ENCODE measurements around the gene LIMA1. TPM values are rescaled to one million over a fixed set of nuclear protein-coding genes. Genes with fewer than 3 reads are reported as not detected.

Gene LIMA1
- total RNA-seq, 4 donors from 2014 or later, result 7.4 to 24.5 (median 8.8) TPM

DNA sequence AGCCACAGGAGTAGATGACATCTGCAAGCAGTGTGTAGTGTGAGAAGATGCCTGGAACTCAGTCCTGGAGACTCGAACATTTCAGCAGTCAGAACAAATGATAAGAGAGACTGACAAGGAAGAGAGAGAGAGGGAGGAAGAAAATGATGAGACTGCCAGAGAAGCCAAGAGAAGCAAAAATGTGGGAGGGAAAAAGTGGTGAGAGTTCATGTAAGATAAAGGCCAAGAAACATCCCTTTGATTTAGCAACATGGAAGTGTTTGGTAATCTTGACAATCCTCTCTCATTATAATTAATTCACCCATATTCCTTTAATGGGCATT is 42.6 kb downstream of the LIMA1 start:
- in situ Hi-C loops (cut with MboI; ENCODE audit: low sequenced_read_pairs in 4 of 4) (no loop called here), intact Hi-C loops (cut with DNase I; ENCODE audit: low total_unique reads) (loop anchor here (5.0 kb wide), 1 partner anchor 128 kb away; the partner anchor contains the start of gene COX14)
- Histone ChIP-seq H3K27ac (peak overlapping the region; percentile 80 to 86 (median 82)), H3K27me3 (no peaks in the 10 kb centered on the region), H3K4me1 (peaks cover 32 to 51% of the 10 kb centered on the region in 2 donors), H3K4me3 (no peak overlapping the region), H3K9me3 (no peaks in the 10 kb centered on the region), H3K36me3 (no peaks in the 10 kb centered on the region)
- TF ChIP-seq, protein P1, sequence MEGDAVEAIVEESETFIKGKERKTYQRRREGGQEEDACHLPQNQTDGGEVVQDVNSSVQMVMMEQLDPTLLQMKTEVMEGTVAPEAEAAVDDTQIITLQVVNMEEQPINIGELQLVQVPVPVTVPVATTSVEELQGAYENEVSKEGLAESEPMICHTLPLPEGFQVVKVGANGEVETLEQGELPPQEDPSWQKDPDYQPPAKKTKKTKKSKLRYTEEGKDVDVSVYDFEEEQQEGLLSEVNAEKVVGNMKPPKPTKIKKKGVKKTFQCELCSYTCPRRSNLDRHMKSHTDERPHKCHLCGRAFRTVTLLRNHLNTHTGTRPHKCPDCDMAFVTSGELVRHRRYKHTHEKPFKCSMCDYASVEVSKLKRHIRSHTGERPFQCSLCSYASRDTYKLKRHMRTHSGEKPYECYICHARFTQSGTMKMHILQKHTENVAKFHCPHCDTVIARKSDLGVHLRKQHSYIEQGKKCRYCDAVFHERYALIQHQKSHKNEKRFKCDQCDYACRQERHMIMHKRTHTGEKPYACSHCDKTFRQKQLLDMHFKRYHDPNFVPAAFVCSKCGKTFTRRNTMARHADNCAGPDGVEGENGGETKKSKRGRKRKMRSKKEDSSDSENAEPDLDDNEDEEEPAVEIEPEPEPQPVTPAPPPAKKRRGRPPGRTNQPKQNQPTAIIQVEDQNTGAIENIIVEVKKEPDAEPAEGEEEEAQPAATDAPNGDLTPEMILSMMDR (IDR thresholded peaks at IDR 0.05 in 4 of 5, conservative IDR thresholded peaks at IDR 0.05 in 1 of 5), result no peak
- no peak for TF ChIP-seq POLR2A (IDR thresholded peaks at IDR 0.05)
- no peak for ATAC-seq
- no peak for DNase-seq

DNA sequence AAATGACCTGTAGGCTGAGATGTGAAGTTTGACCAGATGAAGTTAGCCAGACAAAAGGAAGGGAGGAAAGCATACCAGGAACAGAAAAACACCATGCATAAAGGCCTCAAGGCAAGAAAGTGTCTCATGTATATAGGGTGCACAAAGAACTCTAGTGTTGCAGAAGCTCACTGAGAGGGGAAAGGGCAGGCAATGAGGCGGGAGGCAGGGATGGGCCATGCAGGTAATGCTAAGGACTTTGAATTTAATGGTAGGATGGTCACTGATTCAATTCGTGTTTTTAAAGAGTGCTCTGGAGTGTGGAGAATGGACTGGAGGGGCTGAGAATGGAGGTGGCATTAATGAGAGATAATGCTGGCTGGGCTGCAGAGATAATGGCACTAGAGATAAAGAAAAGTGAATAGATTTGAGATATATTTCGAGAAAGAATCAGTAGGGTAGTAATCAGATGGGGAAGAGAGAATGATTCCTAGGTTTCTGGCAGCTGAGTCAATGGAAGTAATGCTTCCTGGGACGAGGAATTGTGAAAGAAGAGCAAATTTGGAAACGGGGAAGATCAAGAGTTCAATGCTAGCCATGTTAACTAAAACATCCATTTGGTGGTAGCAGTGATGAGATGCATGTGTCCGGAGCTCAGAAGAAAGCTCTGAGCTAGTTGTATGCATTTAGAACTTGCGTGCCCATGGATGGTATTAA is 43.1 kb downstream of the LIMA1 start:
- intact Hi-C loops (cut with DNase I; ENCODE audit: low total_unique reads), result loop anchor here (5.0 kb wide), 1 partner anchor 128 kb away; the partner anchor contains the start of gene COX14
- in situ Hi-C loops (cut with MboI; ENCODE audit: low sequenced_read_pairs in 4 of 4), result no loop called here

DNA sequence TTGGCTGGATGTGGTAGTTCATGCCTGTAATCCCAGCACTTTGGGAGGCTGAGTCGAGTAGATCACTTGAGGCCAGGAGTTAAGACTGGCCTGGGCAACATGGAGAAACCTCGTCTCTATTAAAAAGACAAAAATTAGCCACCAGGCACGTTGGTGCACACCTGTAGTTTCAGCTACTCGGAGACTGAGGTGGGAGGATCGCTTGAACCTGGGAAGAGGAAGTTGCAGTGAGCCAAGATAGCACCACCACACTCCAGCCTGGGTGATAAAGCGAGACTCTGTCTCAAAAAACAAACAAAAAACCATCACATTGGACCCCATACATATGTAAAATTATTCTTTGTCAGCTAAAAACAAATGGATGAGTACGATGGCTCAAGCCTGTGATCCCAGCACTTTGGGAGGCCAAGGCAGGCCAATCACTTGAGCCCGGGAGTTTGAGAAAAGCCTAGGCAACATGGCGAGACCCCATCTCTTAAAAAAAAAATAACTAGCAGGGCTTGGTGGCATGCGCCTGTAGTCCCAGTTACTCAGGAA is 43.9 kb downstream of the LIMA1 start:
- no peak for DNase-seq

More for the DNA sequence above, 43.1 kb downstream of the LIMA1 start:
- Histone ChIP-seq H3K36me3 (no peaks in the 10 kb centered on the region), H3K9me3 (no peaks in the 10 kb centered on the region), H3K4me3 (no peak overlapping the region), H3K4me1 (peaks cover 32 to 51% of the 10 kb centered on the region in 2 donors), H3K27ac (peak overlapping the region; percentile 80 to 86 (median 82)), H3K27me3 (no peaks in the 10 kb centered on the region)
- DNase-seq (no peak), ATAC-seq (no peak)
- TF ChIP-seq, protein P1 (IDR thresholded peaks at IDR 0.05 in 4 of 5, conservative IDR thresholded peaks at IDR 0.05 in 1 of 5), result no peak
- no peak for TF ChIP-seq POLR2A (IDR thresholded peaks at IDR 0.05)

DNA sequence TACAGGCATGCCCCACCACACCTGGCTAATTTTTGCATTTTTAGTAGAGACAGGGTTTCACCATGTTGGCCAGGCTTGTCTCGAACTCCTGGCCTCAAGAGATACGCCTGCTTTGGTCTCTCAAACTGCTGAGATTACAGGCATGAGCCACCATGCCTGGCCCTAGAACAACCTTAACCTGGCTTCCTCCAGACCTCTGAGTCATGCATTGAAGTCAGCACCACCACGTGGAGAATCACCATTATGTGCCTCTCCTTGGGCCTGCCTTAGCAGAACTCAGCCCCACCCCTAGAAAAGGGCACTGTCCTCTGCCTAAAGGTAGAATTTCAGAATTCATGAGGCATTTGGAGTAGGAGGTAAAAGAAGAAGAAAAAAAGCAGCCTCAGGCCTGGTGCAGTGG is 49.0 kb downstream of the LIMA1 start:
- Histone ChIP-seq H3K9me3 (no peaks in the 10 kb centered on the region), H3K27ac (no peak overlapping the region), H3K36me3 (no peaks in the 10 kb centered on the region), H3K4me1 (peaks cover 0 to 17% of the 10 kb centered on the region in 2 donors), H3K27me3 (no peaks in the 10 kb centered on the region), H3K4me3 (no peak overlapping the region)
- DNase-seq (no peak), ATAC-seq (peak in 1 of 2 donors; percentile 38)
- TF ChIP-seq POLR2A (IDR thresholded peaks at IDR 0.05), result no peak
- TF ChIP-seq, protein P1 (IDR thresholded peaks at IDR 0.05 in 4 of 5, conservative IDR thresholded peaks at IDR 0.05 in 1 of 5), result no peak
- intact Hi-C loops (cut with DNase I; ENCODE audit: low total_unique reads), result no loop called here
- in situ Hi-C loops (cut with MboI; ENCODE audit: low sequenced_read_pairs in 4 of 4), result no loop called here

More for the DNA sequence above, 43.9 kb downstream of the LIMA1 start:
- TF ChIP-seq, protein P1 (IDR thresholded peaks at IDR 0.05 in 4 of 5, conservative IDR thresholded peaks at IDR 0.05 in 1 of 5), result no peak
- no peak for TF ChIP-seq POLR2A (IDR thresholded peaks at IDR 0.05)
- no peak for ATAC-seq
- no peaks in the 10 kb centered on the region for H3K27me3 ChIP-seq
- no peaks in the 10 kb centered on the region for H3K9me3 ChIP-seq
- peak overlapping the region; percentile 35 to 86 (median 82) for H3K27ac ChIP-seq
- no peak overlapping the region for H3K4me3 ChIP-seq
- intact Hi-C loops (cut with DNase I; ENCODE audit: low total_unique reads) (no loop called here), in situ Hi-C loops (cut with MboI; ENCODE audit: low sequenced_read_pairs in 4 of 4) (no loop called here)
- no peaks in the 10 kb centered on the region for H3K36me3 ChIP-seq
- H3K4me1 ChIP-seq, result peaks cover 32 to 51% of the 10 kb centered on the region in 2 donors

All from gastrocnemius medialis (tissue), 4 donors.